ENCODE data around the gene RRAGA. TPM values are rescaled to one million over a fixed set of nuclear protein-coding genes. Genes with fewer than 3 reads are reported as not detected.

The RRAGA gene
- total and polyA plus RNA-seq, 4 donors, result 25.4 to 52.4 (median 40.4) TPM

DNA sequence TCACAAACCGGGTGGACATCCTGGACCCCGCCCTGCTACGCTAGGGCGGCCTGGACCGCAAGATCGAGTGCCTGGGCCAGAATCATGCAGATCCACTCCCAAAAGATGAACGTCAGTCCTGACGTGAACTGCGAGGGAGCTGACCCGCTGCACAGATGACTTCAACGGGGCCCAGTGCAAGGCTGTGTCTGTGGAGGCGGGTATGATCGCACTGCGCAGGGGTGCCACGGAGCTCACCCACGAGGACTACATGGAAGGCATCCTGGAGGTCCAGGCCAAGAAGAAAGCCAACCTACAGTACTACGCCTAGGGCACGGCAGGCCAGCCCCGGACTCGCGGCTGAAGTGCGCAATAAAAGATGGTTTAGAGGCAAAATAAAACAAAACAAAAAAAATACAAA, 21.4 kb upstream of the RRAGA start:
- H3K9me3 ChIP-seq (ENCODE audit: control insufficient read depth in 4 of 4, low read length in 3 of 4), result no peaks in the 10 kb centered on the region
- peaks cover 0 to 3% (median 0%) of the 10 kb centered on the region in 4 donors for H3K27me3 ChIP-seq (ENCODE audit: control insufficient read depth in 4 of 4, insufficient read depth in 4 of 4, low read length in 3 of 4)
- H3K27ac ChIP-seq (ENCODE audit: low read depth in 1 of 2, low read length in 2 of 2), result no peak overlapping the region
- H3K36me3 ChIP-seq (ENCODE audit: control insufficient read depth in 4 of 4, insufficient read depth in 3 of 4, low read depth in 1 of 4, low read length in 3 of 4), result no peaks in the 10 kb centered on the region
- DNase-seq (ENCODE audit: low spot score), result no peak
- H3K4me1 ChIP-seq (ENCODE audit: control insufficient read depth in 4 of 4, insufficient read depth in 4 of 4, low read length in 3 of 4), result no peaks in the 10 kb centered on the region
- no peak overlapping the region for H3K4me3 ChIP-seq (ENCODE audit: low read depth in 1 of 3, low read length in 3 of 3)
- 94% methylated on average over 22 of the region's 22 CpGs for WGBS
- TF ChIP-seq RXRA (IDR thresholded peaks at IDR 0.05) (no peak), FOXA2 (IDR thresholded peaks at IDR 0.05) (no peak), GABPA (IDR thresholded peaks at IDR 0.05 in 1 of 2, conservative IDR thresholded peaks at IDR 0.05 in 1 of 2) (no peak), FOXA1 (IDR thresholded peaks at IDR 0.05) (no peak), RAD21 (IDR thresholded peaks at IDR 0.05) (no peak), JUND (IDR thresholded peaks at IDR 0.05) (no peak), HNF4A (conservative IDR thresholded peaks at IDR 0.05) (no peak), NR2F2 (IDR thresholded peaks at IDR 0.05) (no peak), TAF1 (conservative IDR thresholded peaks at IDR 0.05) (no peak), SP1 (IDR thresholded peaks at IDR 0.05) (no peak), HNF4G (IDR thresholded peaks at IDR 0.05) (no peak), EGR1 (IDR thresholded peaks at IDR 0.05; ENCODE audit: low read depth in 2 of 2) (no peak), YY1 (IDR thresholded peaks at IDR 0.05) (no peak)
- TF ChIP-seq, protein P1, sequence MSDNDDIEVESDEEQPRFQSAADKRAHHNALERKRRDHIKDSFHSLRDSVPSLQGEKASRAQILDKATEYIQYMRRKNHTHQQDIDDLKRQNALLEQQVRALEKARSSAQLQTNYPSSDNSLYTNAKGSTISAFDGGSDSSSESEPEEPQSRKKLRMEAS (IDR thresholded peaks at IDR 0.05), result no peak
- TF ChIP-seq, protein P2, sequence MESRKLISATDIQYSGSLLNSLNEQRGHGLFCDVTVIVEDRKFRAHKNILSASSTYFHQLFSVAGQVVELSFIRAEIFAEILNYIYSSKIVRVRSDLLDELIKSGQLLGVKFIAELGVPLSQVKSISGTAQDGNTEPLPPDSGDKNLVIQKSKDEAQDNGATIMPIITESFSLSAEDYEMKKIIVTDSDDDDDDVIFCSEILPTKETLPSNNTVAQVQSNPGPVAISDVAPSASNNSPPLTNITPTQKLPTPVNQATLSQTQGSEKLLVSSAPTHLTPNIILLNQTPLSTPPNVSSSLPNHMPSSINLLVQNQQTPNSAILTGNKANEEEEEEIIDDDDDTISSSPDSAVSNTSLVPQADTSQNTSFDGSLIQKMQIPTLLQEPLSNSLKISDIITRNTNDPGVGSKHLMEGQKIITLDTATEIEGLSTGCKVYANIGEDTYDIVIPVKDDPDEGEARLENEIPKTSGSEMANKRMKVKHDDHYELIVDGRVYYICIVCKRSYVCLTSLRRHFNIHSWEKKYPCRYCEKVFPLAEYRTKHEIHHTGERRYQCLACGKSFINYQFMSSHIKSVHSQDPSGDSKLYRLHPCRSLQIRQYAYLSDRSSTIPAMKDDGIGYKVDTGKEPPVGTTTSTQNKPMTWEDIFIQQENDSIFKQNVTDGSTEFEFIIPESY (IDR thresholded peaks at IDR 0.05), result no peak
- TF ChIP-seq, protein P3, sequence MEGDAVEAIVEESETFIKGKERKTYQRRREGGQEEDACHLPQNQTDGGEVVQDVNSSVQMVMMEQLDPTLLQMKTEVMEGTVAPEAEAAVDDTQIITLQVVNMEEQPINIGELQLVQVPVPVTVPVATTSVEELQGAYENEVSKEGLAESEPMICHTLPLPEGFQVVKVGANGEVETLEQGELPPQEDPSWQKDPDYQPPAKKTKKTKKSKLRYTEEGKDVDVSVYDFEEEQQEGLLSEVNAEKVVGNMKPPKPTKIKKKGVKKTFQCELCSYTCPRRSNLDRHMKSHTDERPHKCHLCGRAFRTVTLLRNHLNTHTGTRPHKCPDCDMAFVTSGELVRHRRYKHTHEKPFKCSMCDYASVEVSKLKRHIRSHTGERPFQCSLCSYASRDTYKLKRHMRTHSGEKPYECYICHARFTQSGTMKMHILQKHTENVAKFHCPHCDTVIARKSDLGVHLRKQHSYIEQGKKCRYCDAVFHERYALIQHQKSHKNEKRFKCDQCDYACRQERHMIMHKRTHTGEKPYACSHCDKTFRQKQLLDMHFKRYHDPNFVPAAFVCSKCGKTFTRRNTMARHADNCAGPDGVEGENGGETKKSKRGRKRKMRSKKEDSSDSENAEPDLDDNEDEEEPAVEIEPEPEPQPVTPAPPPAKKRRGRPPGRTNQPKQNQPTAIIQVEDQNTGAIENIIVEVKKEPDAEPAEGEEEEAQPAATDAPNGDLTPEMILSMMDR (IDR thresholded peaks at IDR 0.05; ENCODE audit: low read depth, low read length, missing input control), result no peak
- TF ChIP-seq, protein P4, sequence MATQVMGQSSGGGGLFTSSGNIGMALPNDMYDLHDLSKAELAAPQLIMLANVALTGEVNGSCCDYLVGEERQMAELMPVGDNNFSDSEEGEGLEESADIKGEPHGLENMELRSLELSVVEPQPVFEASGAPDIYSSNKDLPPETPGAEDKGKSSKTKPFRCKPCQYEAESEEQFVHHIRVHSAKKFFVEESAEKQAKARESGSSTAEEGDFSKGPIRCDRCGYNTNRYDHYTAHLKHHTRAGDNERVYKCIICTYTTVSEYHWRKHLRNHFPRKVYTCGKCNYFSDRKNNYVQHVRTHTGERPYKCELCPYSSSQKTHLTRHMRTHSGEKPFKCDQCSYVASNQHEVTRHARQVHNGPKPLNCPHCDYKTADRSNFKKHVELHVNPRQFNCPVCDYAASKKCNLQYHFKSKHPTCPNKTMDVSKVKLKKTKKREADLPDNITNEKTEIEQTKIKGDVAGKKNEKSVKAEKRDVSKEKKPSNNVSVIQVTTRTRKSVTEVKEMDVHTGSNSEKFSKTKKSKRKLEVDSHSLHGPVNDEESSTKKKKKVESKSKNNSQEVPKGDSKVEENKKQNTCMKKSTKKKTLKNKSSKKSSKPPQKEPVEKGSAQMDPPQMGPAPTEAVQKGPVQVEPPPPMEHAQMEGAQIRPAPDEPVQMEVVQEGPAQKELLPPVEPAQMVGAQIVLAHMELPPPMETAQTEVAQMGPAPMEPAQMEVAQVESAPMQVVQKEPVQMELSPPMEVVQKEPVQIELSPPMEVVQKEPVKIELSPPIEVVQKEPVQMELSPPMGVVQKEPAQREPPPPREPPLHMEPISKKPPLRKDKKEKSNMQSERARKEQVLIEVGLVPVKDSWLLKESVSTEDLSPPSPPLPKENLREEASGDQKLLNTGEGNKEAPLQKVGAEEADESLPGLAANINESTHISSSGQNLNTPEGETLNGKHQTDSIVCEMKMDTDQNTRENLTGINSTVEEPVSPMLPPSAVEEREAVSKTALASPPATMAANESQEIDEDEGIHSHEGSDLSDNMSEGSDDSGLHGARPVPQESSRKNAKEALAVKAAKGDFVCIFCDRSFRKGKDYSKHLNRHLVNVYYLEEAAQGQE (IDR thresholded peaks at IDR 0.05), result no peak
- TF ChIP-seq, protein P5, sequence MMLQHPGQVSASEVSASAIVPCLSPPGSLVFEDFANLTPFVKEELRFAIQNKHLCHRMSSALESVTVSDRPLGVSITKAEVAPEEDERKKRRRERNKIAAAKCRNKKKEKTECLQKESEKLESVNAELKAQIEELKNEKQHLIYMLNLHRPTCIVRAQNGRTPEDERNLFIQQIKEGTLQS (IDR thresholded peaks at IDR 0.05), result no peak
- no peak overlapping the region for H3K9ac ChIP-seq (ENCODE audit: low read depth in 1 of 2, low read length in 2 of 2)
